HG03432 (cell line): ENCODE measurements around the gene ZBTB33.

Experiments
- ATAC-seq: cut with Tn5 transposase; IDR thresholded peaks from one replicate; pipeline ENCODE4 v1.9.1; 2021; ENCODE audit warnings: mild to moderate bottlenecking, moderate library complexity; ENCODE audit not compliant: unreplicated experiment

The ZBTB33 gene

DNA sequence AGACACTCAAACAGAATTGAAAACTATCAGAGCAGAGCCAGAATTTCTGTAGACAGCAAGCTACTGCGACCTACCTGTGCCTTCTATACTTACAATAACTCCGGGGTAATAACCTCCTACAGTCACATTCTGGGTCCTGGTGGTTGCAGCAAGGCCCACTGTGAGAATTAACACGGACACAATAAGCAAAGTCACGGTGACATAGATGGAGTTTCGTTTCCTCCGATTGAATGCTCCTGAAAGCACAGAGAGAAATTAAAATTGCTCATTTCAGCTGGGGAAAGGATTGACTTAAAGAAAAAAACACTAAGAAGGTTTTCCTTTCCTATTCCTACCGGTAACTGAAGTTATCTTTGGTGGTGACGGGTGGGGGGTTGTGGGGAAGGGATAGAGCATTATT is 53.6 kb downstream of the ZBTB33 start:
- ATAC-seq: no peak

- ATAC-seq: no peak
Measured at GRCh38 chrX:120305531-120306141, 55.0 kb downstream of the ZBTB33 start.

DNA sequence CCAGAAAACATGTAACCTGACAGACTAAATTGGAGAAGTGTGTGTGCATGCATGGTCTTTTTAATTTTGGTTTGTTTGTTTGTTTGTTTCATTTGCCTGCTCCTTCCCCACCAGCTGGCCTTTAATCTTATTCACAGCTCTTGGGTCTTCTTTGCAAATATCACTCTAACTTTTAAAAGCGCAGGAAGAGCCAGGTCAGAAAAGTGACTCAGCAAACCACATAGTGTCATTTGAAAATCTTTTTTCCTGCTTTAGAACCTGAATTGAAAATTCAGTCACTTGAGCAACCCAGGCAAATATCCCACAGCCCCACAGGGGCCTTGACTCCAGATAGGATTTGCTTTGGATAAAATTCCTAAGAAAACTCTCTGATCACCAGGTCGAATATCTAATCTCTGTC is 56.0 kb downstream of the ZBTB33 start:
- no peak for ATAC-seq
